ENCODE measurements around the gene NXNL1.

NXNL1 gene

DNA sequence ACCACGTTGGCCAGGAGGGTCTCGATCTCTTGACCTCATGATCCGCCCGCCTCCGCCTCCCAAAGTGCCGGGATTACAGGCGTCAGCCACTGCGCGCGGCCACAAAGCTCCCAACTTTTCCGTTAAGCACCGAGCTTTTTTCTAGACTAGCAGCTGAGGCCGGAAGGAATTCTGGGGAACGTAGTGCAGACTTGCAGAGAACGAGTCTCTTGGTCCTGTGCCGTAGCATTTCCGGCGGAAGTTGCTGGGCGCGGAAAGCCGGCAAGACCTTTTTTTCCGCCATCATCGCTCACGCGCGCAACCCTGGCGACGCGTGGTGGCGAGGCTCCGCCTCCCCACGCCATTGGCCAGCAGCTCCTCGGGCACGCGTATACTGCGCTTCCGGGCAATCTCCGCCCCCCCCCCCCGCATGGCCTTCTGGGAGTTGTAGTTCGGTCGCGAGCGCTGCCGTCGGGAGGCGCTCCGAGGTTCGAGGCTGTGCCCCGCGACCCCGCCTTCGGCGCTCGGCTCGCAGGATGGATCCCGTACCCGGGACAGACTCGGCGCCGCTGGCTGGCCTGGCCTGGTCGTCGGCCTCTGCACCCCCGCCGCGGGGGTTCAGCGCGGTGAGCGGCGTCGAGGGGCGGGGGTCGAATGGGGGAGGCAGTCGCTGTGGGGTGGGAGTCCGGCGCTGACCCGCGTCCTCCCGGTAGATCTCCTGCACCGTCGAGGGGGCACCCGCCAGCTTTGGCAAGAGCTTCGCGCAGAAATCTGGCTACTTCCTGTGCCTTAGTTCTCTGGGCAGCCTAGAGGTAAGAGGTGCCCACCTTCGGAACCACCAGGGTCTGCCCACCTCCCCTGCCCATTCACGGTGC lies 40.9 kb downstream of the NXNL1 start, which contains the start of gene MVB12A:
Gene MVB12A (plus strand): TSS at position 427 of the 854 bp plus-strand sequence. CDS start 89 bp downstream, at position 516.
- peak; percentile 98 to 99 (median 99) for DNase-seq

DNA sequence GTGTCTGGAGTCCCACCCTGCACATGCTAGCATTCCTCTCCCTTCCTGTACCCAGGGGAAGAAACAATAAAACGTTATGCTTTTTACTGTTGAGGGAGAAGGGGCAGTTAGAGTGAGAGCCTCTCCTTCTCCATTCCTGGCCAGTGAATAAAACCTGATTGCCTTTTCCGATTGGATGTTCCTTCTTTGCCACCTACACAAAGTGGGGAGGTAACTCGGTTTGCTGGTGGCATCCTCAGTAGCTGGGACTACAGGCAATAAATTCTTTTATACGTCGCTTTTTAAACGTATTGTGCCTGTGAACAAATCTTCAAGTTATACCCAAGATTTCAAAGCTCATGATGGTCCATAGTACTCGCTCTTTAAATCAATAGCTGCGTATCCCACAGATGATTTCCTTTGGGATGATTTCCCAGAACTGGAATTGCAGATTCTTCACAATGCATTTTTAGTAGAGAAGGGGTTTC lies 41.5 kb downstream of the NXNL1 start:
- DNase-seq, result peak in 1 of 4 experiments; percentile 16

DNA sequence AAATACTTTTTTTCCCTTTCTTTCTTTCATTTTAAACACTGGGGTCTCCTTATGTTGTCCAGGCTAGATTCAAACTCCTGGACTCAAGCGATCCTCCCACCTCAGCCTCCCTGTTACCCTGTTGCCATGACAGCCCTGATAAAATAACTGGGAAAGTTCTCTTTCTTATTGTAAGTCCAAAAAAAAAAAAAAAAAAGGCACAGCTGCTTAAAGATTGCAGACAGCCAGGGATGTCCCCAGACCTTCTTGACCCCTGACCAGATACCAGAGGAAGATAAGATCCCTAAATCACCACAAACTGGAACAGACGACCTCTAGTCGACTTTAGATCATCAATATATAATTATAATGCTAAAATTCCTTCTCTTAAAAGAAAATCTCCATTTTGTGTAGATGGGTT lies 42.0 kb downstream of the NXNL1 start:
- no peak for DNase-seq

DNA sequence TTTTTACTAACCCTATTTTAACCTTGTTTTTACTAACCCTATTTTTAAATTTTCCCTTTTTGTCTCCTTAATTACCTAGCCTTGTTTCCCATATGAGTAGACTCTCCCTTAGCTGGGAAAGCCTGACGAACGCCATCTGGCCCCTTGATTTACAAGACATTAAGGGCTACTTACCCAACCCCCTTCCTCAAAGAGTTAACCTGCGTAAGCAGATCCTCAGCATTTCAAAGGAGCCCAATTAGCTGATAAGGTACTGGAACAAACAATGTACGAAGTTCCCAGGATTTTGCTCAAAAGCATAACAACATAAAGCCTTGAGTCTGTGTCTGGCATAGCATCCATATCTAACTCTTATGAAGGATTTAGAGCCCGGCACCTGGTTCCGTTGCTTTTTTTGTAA lies 45.6 kb downstream of the NXNL1 start:
- DNase-seq, result no peak

DNA sequence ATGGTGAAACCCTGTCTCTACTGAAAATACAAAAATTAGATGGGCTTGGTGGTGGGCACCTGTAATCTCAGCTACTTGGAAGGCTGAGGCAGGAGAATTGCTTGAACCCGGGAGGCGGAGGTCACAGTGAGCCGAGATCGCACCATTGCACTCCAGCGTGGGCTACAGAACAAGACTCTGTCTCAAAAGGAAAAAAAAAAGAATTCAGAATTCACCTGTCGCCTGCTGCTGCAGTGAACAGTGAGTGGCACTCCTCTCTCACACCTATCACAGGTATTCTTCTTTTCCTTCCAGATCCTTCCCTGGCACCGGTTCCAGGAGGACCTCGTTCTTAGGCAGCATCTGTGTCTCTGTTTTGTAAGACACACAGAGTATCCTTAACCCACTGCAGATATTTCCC lies 46.6 kb downstream of the NXNL1 start:
- DNase-seq, result no peak

DNA sequence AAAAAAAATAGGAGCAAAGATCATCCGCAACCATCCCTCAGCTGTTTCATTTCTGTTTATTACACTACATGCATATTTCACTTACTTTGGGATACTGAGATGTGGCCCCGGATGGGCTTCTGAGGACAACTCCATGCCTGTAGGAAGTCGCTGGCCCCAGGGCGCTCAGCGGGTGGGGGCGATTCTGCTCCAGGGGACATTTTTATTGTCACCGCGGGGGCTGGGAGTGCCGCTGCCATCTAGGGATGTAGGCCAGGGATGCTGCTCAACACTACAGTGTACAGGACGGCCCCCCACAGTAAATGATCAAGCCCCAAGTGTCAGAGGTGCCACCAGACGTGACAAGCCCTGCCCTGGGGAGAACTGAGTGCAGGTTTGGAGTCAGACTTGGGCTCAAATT lies 48.9 kb downstream of the NXNL1 start:
- no peak for DNase-seq

DNA sequence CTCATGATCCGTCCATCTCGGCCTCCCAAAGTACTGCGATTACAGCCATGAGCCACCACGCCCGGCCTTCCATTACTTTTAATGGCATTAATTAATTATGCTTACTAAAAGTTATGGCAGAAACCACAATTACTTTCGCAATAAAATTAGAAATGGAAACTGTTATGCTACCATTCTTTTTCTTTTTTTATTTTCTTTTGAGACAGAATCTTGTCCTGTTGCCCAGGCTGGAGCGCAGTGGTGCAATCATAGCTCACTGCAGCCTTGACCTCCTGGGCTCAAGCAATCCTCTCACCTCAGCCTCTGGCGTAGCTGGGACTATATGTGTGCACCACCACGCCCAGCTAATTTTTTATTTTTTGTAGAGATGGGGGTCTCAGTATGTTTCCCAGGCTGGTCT lies 50.7 kb downstream of the NXNL1 start:
- DNase-seq, result no peak

DNA sequence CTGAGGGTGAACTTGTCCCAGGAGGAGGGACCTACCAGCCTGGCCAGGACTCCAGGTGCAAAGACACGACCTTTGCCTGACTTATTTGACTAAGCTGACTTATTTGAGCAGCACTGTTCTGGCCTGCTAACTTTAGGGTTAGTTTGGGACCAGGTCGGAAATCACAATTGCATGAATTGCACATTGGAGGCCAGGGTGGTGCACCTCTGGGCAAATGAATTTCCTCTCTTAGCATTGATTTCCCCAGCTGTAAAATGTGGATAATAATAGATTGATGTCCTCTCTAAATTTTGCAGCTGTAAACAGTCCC lies 53.9 kb downstream of the NXNL1 start:
- DNase-seq, result no peak

DNA sequence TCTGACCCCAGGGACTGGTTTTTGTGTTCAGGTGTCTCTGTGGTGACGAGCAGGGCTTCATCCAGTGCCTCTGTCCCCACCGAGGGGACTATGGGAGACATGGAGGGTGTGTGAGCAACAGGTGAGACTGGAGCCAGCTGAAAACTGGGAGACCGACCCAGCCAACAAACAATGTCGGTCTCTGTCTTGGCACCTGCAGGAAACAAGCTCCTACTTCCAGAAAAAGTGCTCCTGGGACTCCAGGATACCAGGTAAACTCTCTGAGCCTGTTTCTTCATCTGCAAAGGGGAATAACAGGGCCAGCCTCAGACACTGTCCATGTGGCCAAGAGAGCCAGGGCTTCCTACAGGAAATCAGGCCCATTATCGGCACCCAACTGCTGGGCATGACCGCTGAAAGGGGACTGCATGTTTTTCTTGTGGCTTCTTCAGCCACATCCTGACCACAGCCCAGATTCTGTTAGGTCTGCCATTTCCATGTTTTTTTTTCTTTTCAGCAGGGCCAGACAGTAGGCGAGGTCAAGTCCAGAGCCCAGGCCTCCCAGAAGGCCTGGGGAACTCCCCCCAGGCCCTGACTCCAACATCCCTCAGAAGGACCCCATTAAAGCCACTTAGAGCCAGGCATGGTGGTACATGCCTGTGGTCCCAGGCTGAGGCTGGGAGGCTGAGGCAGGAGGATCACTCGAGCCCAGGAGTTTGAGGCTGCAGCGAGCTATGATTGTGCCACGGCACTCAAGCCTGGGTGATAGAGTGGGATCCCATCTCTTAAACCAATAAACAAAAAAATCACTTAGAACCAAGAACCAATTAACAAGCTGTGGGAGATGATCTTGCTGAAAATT lies 54.5 kb downstream of the NXNL1 start:
- DNase-seq, result peak; percentile 33 to 42 (median 38)
